Measurements from ENCODE around the gene NPFFR1.

DNA sequence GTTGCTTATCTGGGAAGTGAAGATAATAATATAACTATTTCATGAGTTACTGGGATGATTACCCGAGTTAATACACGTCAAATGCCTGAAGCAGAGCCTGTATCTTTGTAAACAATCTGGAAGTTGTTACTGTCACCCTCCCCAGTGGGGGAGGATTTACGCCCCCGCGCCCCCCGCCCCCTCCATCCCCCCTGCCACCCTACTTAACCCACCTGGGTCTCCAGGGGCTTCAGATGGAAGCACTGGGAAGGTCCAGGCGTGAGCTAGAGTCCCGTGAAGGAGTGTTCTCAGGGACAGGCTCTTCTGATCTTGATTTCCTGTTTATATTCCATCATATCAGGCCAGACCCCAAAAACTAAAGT is 49.9 kb downstream of the NPFFR1 start:
- TF ChIP-seq, protein P1, sequence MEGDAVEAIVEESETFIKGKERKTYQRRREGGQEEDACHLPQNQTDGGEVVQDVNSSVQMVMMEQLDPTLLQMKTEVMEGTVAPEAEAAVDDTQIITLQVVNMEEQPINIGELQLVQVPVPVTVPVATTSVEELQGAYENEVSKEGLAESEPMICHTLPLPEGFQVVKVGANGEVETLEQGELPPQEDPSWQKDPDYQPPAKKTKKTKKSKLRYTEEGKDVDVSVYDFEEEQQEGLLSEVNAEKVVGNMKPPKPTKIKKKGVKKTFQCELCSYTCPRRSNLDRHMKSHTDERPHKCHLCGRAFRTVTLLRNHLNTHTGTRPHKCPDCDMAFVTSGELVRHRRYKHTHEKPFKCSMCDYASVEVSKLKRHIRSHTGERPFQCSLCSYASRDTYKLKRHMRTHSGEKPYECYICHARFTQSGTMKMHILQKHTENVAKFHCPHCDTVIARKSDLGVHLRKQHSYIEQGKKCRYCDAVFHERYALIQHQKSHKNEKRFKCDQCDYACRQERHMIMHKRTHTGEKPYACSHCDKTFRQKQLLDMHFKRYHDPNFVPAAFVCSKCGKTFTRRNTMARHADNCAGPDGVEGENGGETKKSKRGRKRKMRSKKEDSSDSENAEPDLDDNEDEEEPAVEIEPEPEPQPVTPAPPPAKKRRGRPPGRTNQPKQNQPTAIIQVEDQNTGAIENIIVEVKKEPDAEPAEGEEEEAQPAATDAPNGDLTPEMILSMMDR (IDR thresholded peaks at IDR 0.05) = no peak
- no peak for TF ChIP-seq POLR2A (IDR thresholded peaks at IDR 0.05)

Data from esophagus squamous epithelium (tissue), 4 donors.